Activated T-helper 9 cell treated with anti-CD3 and anti-CD28 coated beads, Interleukin-2, amount 50 U/mL, for 16 hours (primary cell): ENCODE results near the gene TRIM66.

Experiments
- DNase-seq: peaks from one replicate; pipeline ENCODE4 v3.0.0-alpha.2; 2020; ENCODE audit warnings: low read depth

The TRIM66 gene

GRCh38 chr11:8654503-8654902 lies 28.0 kb downstream of the TRIM66 start:
- DNase-seq, result no peak

GRCh38 chr11:8652140-8652539 lies 30.3 kb downstream of the TRIM66 start:
- no peak for DNase-seq

- no peak for DNase-seq
Measured at GRCh38 chr11:8650401-8650990, 32.0 kb downstream of the TRIM66 start.

GRCh38 chr11:8649361-8649760 lies 33.1 kb downstream of the TRIM66 start:
- no peak for DNase-seq

- DNase-seq, result no peak
Measured at GRCh38 chr11:8646873-8647272, 35.6 kb downstream of the TRIM66 start.

- no peak for DNase-seq
Measured at GRCh38 chr11:8642196-8642841, 40.1 kb downstream of the TRIM66 start.

GRCh38 chr11:8641332-8641731 lies 41.1 kb downstream of the TRIM66 start:
- DNase-seq, result no peak

- DNase-seq, result no peak
Measured at GRCh38 chr11:8640267-8640906, 42.1 kb downstream of the TRIM66 start.

- no peak for DNase-seq
Measured at GRCh38 chr11:8639655-8640054, 42.8 kb downstream of the TRIM66 start.

GRCh38 chr11:8638300-8638699 lies 44.2 kb downstream of the TRIM66 start:
- DNase-seq, result no peak

GRCh38 chr11:8636127-8636526 lies 46.3 kb downstream of the TRIM66 start:
- no peak for DNase-seq

- DNase-seq, result no peak
Measured at GRCh38 chr11:8634498-8634897, 48.0 kb downstream of the TRIM66 start.

GRCh38 chr11:8631395-8632118 lies 50.9 kb downstream of the TRIM66 start:
- no peak for DNase-seq

GRCh38 chr11:8624698-8625097 lies 57.8 kb downstream of the TRIM66 start:
- DNase-seq, result no peak

GRCh38 chr11:8621147-8621546 lies 61.3 kb downstream of the TRIM66 start:
- no peak for DNase-seq

- no peak for DNase-seq
Measured at GRCh38 chr11:8617063-8617462, 65.4 kb downstream of the TRIM66 start.

- DNase-seq, result no peak
Measured at GRCh38 chr11:8615291-8616032, 67.0 kb downstream of the TRIM66 start.

GRCh38 chr11:8614497-8614896 lies 68.0 kb downstream of the TRIM66 start:
- DNase-seq, result no peak

GRCh38 chr11:8613036-8613435 lies 69.4 kb downstream of the TRIM66 start:
- DNase-seq, result no peak

GRCh38 chr11:8612522-8612921 lies 69.9 kb downstream of the TRIM66 start:
- DNase-seq, result no peak

GRCh38 chr11:8610532-8611116 lies 71.8 kb downstream of the TRIM66 start:
- no peak for DNase-seq

GRCh38 chr11:8608652-8609051 lies 73.8 kb downstream of the TRIM66 start:
- no peak for DNase-seq
